Islet precursor cell (in vitro differentiated cells): ENCODE results near the gene TF.
A peak's percentile ranks its signal among the peaks of the same experiment; 100 is the strongest.
"Not testable (repeated sequence)": the region's sequence is repeated elsewhere in the genome, so short reads cannot be mapped to it uniquely, and the experiment has no call there.

Experiments
- DNase-seq: peaks from one replicate; pipeline ENCODE4 v3.0.0-alpha.2; 2018

TF gene

GRCh38 chr3:133767607-133768006, 21.4 kb downstream of the TF start:
- DNase-seq = no peak

GRCh38 chr3:133769536-133769935, 23.3 kb downstream of the TF start:
- no peak for DNase-seq

GRCh38 chr3:133773732-133774131, 27.5 kb downstream of the TF start:
- DNase-seq = no peak

DNA sequence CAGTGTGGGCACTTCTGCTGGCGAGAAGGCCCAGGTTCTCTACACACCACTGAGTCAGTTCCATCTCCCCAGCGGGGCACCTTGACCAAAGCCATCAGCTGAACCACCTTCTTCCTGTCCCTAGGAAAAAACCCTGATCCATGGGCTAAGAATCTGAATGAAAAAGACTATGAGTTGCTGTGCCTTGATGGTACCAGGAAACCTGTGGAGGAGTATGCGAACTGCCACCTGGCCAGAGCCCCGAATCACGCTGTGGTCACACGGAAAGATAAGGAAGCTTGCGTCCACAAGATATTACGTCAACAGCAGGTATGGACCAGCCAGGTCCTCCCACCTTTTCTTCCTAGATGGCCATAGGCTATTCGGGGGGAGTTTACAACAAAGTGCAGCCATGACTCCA, 29.1 kb downstream of the TF start:
- no peak for DNase-seq

GRCh38 chr3:133775835-133776234, 29.6 kb downstream of the TF start:
- no peak for DNase-seq

- DNase-seq = no peak
Observed at GRCh38 chr3:133776794-133777438, 30.7 kb downstream of the TF start.

GRCh38 chr3:133777807-133778568, 31.8 kb downstream of the TF start:
- DNase-seq = no peak

- no peak for DNase-seq
Observed at GRCh38 chr3:133779626-133780203, 33.5 kb downstream of the TF start.

GRCh38 chr3:133780756-133781155, 34.6 kb downstream of the TF start:
- DNase-seq = not testable (repeated sequence)

- DNase-seq = no peak
Observed at GRCh38 chr3:133781570-133781969, 35.4 kb downstream of the TF start.

DNA sequence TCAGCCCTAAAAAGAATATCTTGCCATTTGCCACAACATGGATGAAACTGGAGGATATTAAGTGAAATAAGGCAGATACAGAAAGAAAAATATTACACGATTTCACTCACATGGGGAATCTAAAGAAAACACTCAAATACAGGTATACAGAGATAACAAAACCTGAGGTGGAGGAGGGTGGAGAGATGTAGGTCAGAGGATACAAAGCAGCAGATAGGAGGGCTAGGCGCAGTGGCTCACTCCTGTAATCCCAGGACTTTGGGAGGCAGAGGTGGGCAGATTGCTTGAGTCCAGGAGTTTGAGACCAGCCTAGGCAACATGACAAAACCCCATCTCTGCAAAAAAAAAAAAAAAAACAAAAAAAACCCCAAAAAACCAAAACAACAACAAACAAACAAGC, 36.3 kb downstream of the TF start:
- DNase-seq = no peak

GRCh38 chr3:133783762-133784161, 37.6 kb downstream of the TF start:
- no peak for DNase-seq

DNA sequence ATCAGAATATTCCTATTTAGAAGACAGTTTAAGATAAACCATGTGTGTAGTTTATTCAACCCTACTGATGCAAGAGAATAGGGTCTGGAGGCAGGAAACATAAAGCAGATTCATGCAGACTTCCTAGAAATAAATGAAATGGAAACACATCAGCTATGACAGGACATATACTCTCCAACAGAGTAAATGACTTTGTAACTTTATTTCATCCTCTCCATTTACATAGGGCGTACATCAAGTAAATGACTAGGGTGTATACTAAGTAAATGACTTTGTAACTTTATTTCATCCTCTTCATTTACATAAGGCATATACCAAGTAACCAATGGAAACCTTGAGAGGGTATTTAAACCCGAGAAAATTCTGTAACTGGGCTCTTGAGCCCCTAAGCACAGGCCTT, 41.8 kb downstream of the TF start:
- DNase-seq = no peak

DNA sequence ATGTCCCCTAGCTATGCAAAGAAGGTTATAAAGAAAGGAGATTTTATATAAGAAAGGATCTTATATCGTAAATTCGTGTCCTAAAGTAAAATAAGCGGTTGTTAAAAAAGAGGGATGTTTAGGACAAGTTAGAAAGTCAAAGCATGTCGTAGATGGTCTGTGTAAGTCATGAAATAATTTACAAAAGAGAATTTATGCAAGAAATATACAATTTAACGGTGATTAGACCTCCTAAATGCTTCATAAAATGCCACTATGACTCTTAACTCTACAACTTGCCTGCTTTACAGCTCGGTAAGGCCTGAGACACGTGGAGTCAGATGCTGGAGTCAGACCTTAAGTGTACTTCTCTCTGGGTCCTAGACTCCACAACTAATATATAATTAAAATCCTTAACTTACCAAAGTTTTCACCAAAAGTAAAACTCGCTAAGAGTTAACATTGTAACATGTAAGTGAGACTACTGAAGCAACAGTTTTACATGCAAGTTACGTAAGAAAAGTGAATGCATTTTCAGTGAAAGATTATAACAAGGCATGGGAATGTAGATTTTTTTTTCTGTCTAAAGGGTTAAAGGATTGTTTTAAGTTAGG, 46.1 kb downstream of the TF start:
- no peak for DNase-seq

GRCh38 chr3:133797396-133798105, 51.4 kb downstream of the TF start:
- DNase-seq = no peak

- no peak for DNase-seq
Observed at GRCh38 chr3:133799794-133800585, 53.8 kb downstream of the TF start.

DNA sequence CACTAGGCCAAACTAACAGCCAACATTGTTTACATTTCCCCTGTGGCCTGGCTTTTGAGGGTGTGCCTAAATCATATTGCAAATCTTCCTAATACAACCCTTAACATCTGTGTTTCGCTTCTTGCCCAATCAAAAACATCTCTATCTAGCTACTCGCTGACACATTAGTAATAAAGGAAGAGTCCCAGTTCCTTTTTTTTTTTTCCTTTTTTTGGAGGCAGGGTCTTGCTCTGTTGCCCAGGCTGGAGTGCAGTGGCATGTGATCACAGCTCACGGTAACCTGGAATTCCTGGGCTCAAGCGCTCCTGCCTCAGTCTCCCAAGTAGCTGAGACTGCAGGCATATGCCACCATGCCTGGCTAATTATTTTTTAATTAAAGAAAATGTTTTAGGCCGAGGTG, 57.3 kb downstream of the TF start:
- no peak for DNase-seq

DNA sequence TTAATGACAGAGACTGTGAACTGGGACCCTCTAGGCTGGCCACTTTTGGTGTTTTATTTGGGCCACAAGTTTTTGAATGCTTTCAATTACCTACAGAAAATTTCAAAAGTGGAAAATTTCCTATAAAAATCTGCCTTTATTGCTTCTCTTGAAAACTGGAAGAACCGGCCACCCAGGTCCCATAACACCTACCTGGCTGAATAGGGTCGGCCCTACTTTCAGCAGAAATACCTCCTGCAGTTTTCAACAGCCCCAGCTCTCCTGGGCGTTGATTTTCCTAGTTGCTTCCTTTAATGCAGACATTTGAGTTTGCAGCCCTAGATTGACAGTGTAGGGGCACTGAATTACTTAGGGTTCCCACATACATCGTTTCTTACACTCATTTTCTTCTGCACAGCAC, 58.7 kb downstream of the TF start:
- DNase-seq = no peak

GRCh38 chr3:133805384-133805701, 59.1 kb downstream of the TF start:
- DNase-seq = no peak

GRCh38 chr3:133805702-133806475, 59.7 kb downstream of the TF start, which contains the start of gene SRPRB:
Gene SRPRB (plus strand): TSS chr3:133805815. CDS start chr3:133805849, 34 bp downstream.
- DNase-seq = peak; percentile 97

DNA sequence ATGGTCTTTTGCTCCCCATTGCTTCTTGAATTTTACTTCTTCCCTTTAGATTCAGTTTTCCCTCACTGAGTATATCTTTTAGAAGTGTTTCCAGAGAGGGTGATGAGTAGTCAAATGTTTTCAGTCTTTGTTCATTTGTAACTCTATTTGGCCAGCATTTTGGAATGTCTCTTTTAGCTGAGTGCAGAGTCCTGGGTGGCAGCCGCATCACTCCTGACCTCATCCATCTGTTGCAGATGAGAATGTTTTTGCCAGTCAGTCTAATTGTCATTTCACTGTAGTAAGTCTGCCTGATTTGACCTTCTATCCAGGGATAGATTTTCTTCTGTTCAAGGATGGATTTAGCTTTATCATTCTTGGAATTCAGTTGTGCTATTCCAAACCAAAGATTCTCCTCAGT, 66.7 kb downstream of the TF start:
- DNase-seq = no peak

DNA sequence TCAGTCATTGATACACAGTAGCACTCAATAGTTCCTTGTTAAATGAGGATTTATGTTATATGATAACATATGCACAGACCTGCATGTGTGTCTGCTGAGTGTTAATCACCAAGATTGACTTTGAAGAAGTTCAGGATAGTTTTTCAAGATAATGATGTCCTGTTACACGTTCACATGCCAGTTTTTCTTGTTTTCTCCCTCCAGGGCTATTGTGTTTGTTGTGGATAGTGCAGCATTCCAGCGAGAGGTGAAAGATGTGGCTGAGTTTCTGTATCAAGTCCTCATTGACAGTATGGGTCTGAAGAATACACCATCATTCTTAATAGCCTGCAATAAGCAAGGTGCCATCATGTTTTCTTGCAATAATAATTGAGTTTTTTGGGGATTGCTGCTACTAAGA, 69.2 kb downstream of the TF start:
- DNase-seq = no peak
